ENCODE measurements around the gene HBEGF.

HBEGF gene

DNA sequence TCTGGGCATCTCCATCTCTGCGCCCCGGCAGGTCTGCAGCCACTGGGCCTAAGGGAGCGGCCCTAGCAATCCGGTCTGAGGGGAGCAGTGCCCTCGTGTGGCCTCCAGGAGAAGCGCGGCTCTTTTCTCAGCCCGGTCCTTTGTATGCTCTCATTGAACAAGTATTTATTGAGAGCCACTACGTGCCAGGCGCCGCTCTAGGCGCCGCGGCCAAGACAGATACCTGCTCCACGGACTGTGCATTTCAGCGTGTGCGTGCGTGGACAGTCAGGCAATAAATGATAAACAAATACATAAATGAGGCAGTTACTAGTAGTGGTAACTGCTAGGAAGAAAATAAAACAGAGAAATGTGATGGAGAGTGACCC is 11.3 kb upstream of the HBEGF start:
- H3K4me3 ChIP-seq (ENCODE audit: low read depth in 1 of 2, low read length in 2 of 2), result peak overlapping the region in 1 of 2 experiments; percentile 14; a peak in 2 of 4 replicates
- peak overlapping the region; percentile 2; the same call in 1 of the 2 replicates for H3K9ac ChIP-seq (ENCODE audit: low read depth, low read length)
- peaks cover 3% of the 10 kb centered on the region for H3K27me3 ChIP-seq (ENCODE audit: insufficient read depth, low read length, poor library complexity)
- H3K79me2 ChIP-seq (ENCODE audit: insufficient read depth, low read length), result no peaks in the 10 kb centered on the region
- H3K27ac ChIP-seq (ENCODE audit: low read length), result no peak overlapping the region
- H3K36me3 ChIP-seq (ENCODE audit: insufficient read depth, low read length), result no peaks in the 10 kb centered on the region
- DNase-seq (peak; percentile 79), ATAC-seq (ENCODE audit: insufficient read depth, low read depth) (peak; percentile 95)
- no peaks in the 10 kb centered on the region for H4K20me1 ChIP-seq (ENCODE audit: insufficient read depth, low read length)
- peak overlapping the region; percentile 65 for H3K4me2 ChIP-seq (ENCODE audit: insufficient read depth, low read length)
- H3K4me1 ChIP-seq (ENCODE audit: insufficient read depth, low read length), result peaks cover 10% of the 10 kb centered on the region
- peak overlapping the region; percentile 72 for H2AFZ ChIP-seq (ENCODE audit: low read depth, low read length)
- no peak for TF ChIP-seq EZH2 (IDR thresholded peaks at IDR 0.05; ENCODE audit: borderline replicate concordance, low read depth, low read length, severe bottlenecking)
- TF ChIP-seq, protein P1, sequence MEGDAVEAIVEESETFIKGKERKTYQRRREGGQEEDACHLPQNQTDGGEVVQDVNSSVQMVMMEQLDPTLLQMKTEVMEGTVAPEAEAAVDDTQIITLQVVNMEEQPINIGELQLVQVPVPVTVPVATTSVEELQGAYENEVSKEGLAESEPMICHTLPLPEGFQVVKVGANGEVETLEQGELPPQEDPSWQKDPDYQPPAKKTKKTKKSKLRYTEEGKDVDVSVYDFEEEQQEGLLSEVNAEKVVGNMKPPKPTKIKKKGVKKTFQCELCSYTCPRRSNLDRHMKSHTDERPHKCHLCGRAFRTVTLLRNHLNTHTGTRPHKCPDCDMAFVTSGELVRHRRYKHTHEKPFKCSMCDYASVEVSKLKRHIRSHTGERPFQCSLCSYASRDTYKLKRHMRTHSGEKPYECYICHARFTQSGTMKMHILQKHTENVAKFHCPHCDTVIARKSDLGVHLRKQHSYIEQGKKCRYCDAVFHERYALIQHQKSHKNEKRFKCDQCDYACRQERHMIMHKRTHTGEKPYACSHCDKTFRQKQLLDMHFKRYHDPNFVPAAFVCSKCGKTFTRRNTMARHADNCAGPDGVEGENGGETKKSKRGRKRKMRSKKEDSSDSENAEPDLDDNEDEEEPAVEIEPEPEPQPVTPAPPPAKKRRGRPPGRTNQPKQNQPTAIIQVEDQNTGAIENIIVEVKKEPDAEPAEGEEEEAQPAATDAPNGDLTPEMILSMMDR (IDR thresholded peaks at IDR 0.05; ENCODE audit: borderline replicate concordance, extremely low read depth, low read length, poor library complexity, severe bottlenecking), result peak; percentile 92
- H3K9me3 ChIP-seq (ENCODE audit: insufficient read depth, low read length, severe bottlenecking), result no peaks in the 10 kb centered on the region

DNA sequence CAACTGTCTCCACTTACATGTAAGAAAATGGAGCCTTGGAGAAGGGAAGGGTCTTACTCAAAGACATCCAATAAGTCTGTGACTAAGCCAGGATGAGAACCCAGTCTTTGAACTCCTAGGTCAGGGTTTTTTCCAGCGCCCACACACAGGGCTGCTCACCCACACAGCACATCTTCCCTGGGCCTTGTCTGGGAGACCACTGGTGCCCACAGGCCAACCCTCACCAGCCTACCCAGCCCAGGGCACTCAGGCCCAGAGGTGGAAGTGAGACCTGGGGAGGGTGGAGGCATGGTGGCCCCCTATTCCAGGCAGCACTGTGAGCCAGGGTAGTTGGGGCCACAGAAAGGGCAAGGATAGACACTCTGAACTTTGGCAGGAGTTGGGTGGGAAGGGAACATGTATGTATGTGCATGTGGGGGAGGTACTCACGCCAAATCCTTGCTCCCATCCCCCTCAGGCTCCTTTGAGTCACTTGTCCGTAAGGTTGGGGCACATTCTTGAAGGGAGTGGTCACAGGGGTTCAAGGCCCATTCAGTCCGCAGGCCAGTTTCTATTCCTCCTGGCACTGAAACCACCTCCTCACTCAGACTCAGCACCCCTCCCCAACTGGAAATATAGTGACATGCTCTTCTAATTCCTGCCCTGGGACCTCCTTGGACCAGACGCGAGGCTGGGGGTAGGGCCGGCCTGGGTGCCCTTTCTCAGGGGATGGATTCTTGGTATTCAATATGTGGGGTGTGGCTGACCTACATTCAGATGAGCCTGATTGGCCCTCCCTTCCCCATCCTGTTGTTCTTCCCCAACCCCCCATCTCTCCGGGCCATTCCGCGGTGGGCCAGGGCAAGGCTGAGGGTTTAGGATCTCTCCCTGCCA is 10.7 kb upstream of the HBEGF start:
- Histone ChIP-seq H3K27ac (ENCODE audit: low read length) (no peak overlapping the region), H3K9ac (ENCODE audit: low read depth, low read length) (peak overlapping the region; percentile 2; the same call in 1 of the 2 replicates), H2AFZ (ENCODE audit: low read depth, low read length) (peak overlapping the region; percentile 72), H4K20me1 (ENCODE audit: insufficient read depth, low read length) (no peaks in the 10 kb centered on the region), H3K9me3 (ENCODE audit: insufficient read depth, low read length, severe bottlenecking) (no peaks in the 10 kb centered on the region), H3K4me2 (ENCODE audit: insufficient read depth, low read length) (peak overlapping the region; percentile 65), H3K27me3 (ENCODE audit: insufficient read depth, low read length, poor library complexity) (peaks cover 3% of the 10 kb centered on the region), H3K36me3 (ENCODE audit: insufficient read depth, low read length) (no peaks in the 10 kb centered on the region), H3K4me1 (ENCODE audit: insufficient read depth, low read length) (peaks cover 10% of the 10 kb centered on the region), H3K79me2 (ENCODE audit: insufficient read depth, low read length) (no peaks in the 10 kb centered on the region), H3K4me3 (ENCODE audit: low read depth in 1 of 2, low read length in 2 of 2) (peak overlapping the region in 1 of 2 experiments; percentile 14; a peak in 2 of 4 replicates)
- ATAC-seq (ENCODE audit: insufficient read depth, low read depth), result no peak; the same call in 2 of the 3 replicates
- no peak for TF ChIP-seq EZH2 (IDR thresholded peaks at IDR 0.05; ENCODE audit: borderline replicate concordance, low read depth, low read length, severe bottlenecking)
- TF ChIP-seq, protein P1 (IDR thresholded peaks at IDR 0.05; ENCODE audit: borderline replicate concordance, extremely low read depth, low read length, poor library complexity, severe bottlenecking), result no peak
- DNase-seq, result no peak

DNA sequence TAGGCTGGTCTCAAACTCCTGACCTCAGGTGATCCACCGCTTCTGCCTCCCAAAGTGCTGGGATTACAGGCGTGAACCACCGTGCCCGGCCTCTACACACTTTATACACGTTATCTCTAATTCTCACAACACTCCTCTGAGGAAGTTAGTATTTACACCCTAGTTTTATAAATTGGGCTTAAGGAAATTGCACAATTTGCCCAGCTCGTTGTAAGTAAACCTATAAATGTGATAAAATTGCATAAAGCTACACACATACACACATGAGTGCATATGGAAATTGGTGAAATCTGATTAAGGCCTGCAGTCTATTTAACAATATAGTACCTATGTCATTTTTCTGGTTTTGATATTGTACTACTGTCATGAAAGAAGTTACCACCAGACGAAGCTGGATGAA is 9.1 kb upstream of the HBEGF start:
- no peak overlapping the region for H3K27ac ChIP-seq (ENCODE audit: low read length)

More for the DNA sequence above, 9.1 kb upstream of the HBEGF start:
- H3K4me1 ChIP-seq (ENCODE audit: insufficient read depth, low read length), result peaks cover 13% of the 10 kb centered on the region
- H3K9me3 ChIP-seq (ENCODE audit: insufficient read depth, low read length, severe bottlenecking), result no peaks in the 10 kb centered on the region
- no peak for ATAC-seq (ENCODE audit: insufficient read depth, low read depth)
- H3K4me3 ChIP-seq (ENCODE audit: low read depth in 1 of 2, low read length in 2 of 2), result no peak overlapping the region
- H4K20me1 ChIP-seq (ENCODE audit: insufficient read depth, low read length), result no peaks in the 10 kb centered on the region
- no peaks in the 10 kb centered on the region for H3K36me3 ChIP-seq (ENCODE audit: insufficient read depth, low read length)
- H3K9ac ChIP-seq (ENCODE audit: low read depth, low read length), result no peak overlapping the region
- TF ChIP-seq, protein P1 (IDR thresholded peaks at IDR 0.05; ENCODE audit: borderline replicate concordance, extremely low read depth, low read length, poor library complexity, severe bottlenecking), result no peak
- TF ChIP-seq EZH2 (IDR thresholded peaks at IDR 0.05; ENCODE audit: borderline replicate concordance, low read depth, low read length, severe bottlenecking), result no peak
- H2AFZ ChIP-seq (ENCODE audit: low read depth, low read length), result no peak overlapping the region
- H3K79me2 ChIP-seq (ENCODE audit: insufficient read depth, low read length), result no peaks in the 10 kb centered on the region
- no peak overlapping the region for H3K4me2 ChIP-seq (ENCODE audit: insufficient read depth, low read length)
- H3K27me3 ChIP-seq (ENCODE audit: insufficient read depth, low read length, poor library complexity), result peaks cover 3% of the 10 kb centered on the region
- no peak for DNase-seq

All from DND-41 (cell line).